K562 (cell line): Measurements from ENCODE around the gene PITHD1. TPM values are rescaled to one million over a fixed set of nuclear protein-coding genes. Genes with fewer than 3 reads are reported as not detected.

ENCODE experiments used
- GATAD2A ChIP-seq: fragments of 450-650 bp; IDR thresholded peaks from 2 replicates; pipeline ENCODE4 v1.6.1; 2017
- HDAC3 ChIP-seq: fragments of 450-650 bp; IDR thresholded peaks from 2 replicates; pipeline ENCODE4 v1.6.1; 2018; ENCODE audit warnings: borderline replicate concordance, mild to moderate bottlenecking, moderate library complexity; ENCODE audit not compliant: partially characterized antibody
- HNRNPH1 ChIP-seq: fragments of 200-400 bp; formaldehyde crosslinking; optimal IDR thresholded peaks from 2 replicates; pipeline ENCODE3; 2017; ENCODE audit warnings: low read depth, mild to moderate bottlenecking, low read length, moderate library complexity
- JUN ChIP-seq, 2 experiments: sonication (generic) in 1 of 2; formaldehyde crosslinking in 1 of 2; IDR thresholded peaks; 2 replicates each; pipeline versions ENCODE4 v1.6.1 to v1.8.0; 2012 to 2022; ENCODE audit warnings: borderline replicate concordance in 2 of 2, mild to moderate bottlenecking in 2 of 2, improper control_type of control experiment in 1 of 2, low read depth in 1 of 2, low read length in 1 of 2, missing genetic modification reagents in 1 of 2
- LCOR ChIP-seq: sonication (generic); formaldehyde crosslinking; IDR thresholded peaks from 2 replicates; pipeline ENCODE4 v1.8.0; 2022; ENCODE audit warnings: mild to moderate bottlenecking, missing genetic modification reagents
- MED1 ChIP-seq: sonication (generic); formaldehyde crosslinking; IDR thresholded peaks from 2 replicates; pipeline ENCODE4 v1.8.1; 2023; ENCODE audit warnings: missing genetic modification reagents, borderline replicate concordance
- NFIC ChIP-seq: fragments of 450-650 bp; IDR thresholded peaks from 2 replicates; pipeline ENCODE4 v1.6.1; 2017; ENCODE audit warnings: mild to moderate bottlenecking, inconsistent platforms
- SIX5 ChIP-seq, 2 experiments: IDR thresholded peaks; 2 replicates each; pipeline ENCODE4 v1.6.1; 2011; ENCODE audit warnings: low read length in 2 of 2, borderline replicate concordance in 1 of 2, low read depth in 1 of 2, mild to moderate bottlenecking in 1 of 2, moderate library complexity in 1 of 2; ENCODE audit not compliant: insufficient read depth in 1 of 2
- SMAD4 ChIP-seq: fragments of 250-450 bp; sonication (Bioruptor Pico); conservative IDR thresholded peaks from 2 replicates; pipeline ENCODE4 v1.8.0; 2021; ENCODE audit warnings: inconsistent platforms, mild to moderate bottlenecking, moderate library complexity
- SMARCA5 ChIP-seq: fragments of 450-650 bp; IDR thresholded peaks from 2 replicates; pipeline ENCODE4 v1.6.1; 2016
- TAF9B ChIP-seq: fragments of 450-650 bp; IDR thresholded peaks from 2 replicates; pipeline ENCODE4 v1.6.1; 2018; ENCODE audit warnings: mild to moderate bottlenecking; ENCODE audit not compliant: partially characterized antibody
- TRIM24 ChIP-seq, 2 experiments: fragments of 450-650 bp; IDR thresholded peaks; 2 replicates each; pipeline ENCODE4 v1.6.1; 2016
- ZNF318 ChIP-seq, 2 experiments: fragments of 450-650 bp; IDR thresholded peaks; 2 replicates each; pipeline ENCODE4 v1.6.1; 2016; ENCODE audit warnings: mild to moderate bottlenecking in 2 of 2, borderline replicate concordance in 1 of 2, low read depth in 1 of 2, moderate library complexity in 1 of 2
- ZNF512 ChIP-seq: IDR thresholded peaks from 2 replicates; pipeline ENCODE4 v1.6.1; 2016; ENCODE audit warnings: missing genetic modification characterization, missing compliant biosample characterization
- ZNF668 ChIP-seq: fragments of 250-450 bp; sonication (Bioruptor Pico); IDR thresholded peaks from 2 replicates; pipeline ENCODE4 v1.8.0; 2022; ENCODE audit warnings: mild to moderate bottlenecking, inconsistent platforms
- polyA plus RNA-seq, 8 experiments: library from polyadenylated mRNA; depleted of rRNA in 4 of 8; stranded (reverse) in 5 of 8; unstranded in 3 of 8; fragments of >200 nt; fragmentation: Nextera tagmentation in 2 of 8; fragmentation: Illumina TruSeq in 1 of 8; extraction: Ambion mirVana in 2 of 8; extraction: Trizol in 1 of 8; gene quantifications; 2 replicates each; pipeline versions ENCODE4 v1.2.1 to v1.2.3, GENCODE V29; 2011 to 2014; ENCODE audit warnings: inconsistent platforms in 1 of 8, missing spikeins in 1 of 8
- total RNA-seq, 7 experiments: library from RNA; depleted of rRNA in 6 of 7; stranded (reverse); fragments of >200 nt in 6 of 7; fragmentation: Illumina TruSeq in 2 of 7; extraction: Trizol in 2 of 7; gene quantifications; 2 replicates each; pipeline versions ENCODE4 v1.2.1 to v1.2.3, GENCODE V29; 2011 to 2021; ENCODE audit warnings: low replicate concordance in 1 of 7
- TF ChIP-seq, protein P1 (sequence below): fragments of 450-650 bp; formaldehyde crosslinking; IDR thresholded peaks from 2 replicates; pipeline ENCODE4 v1.4.0; 2020; ENCODE audit warnings: mild to moderate bottlenecking, moderate library complexity

PITHD1 gene
- total and polyA plus RNA-seq, 9 of the 15 experiments (the other 6 are each of a cell fraction or from before 2014, with no cell fraction given): 46.5 to 175 (median 149) TPM

DNA sequence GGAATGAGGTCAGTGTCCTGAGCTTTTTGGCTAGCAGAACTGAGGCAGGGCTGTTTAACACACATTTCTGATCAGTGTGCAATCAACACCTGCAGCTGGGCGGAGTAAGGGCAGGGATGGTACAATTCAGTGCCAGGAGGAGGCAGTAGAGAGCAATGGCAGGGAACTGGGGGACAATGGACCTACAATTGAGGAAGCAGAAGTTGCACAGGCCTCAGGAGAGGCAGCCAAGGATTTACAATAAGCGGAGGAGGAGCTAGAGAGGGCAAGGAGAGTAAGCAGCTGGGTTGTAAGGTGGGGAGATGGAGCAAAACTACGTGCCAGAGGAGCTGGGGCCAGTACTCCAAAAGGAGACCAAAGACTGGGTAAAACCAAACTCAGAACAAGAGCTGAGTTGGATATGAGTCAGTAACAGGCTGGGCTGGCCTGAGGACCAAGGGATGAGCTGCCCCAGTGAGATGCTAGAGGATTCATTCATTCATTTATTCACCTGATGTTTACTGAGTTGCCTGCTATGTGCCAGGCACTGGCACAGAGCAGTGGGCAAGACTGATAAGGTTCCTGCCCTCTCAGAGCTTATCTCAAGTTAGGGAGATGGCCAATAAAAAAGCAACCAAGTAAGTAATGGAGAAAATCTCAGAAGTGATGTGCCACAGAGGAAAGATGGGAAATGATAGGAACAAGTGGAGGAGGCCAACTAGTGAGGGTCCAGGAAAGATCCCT lies 32.8 kb downstream of the PITHD1 start (continued):
- TF ChIP-seq HNRNPH1 (no peak), HDAC3 (no peak), TAF9B (no peak), ZNF318 (IDR thresholded peaks at IDR 0.05; ENCODE audit: borderline replicate concordance in 1 of 2, low read depth in 1 of 2) (no peak), NFIC (peak; percentile 17; the same call in 1 of the 2 replicates), ZNF668 (CRISPR knock-in tag) (no peak), LCOR (no peak), MED1 (CRISPR knock-in tag) (no peak), TRIM24 (IDR thresholded peaks at IDR 0.05) (peak in 1 of 2 experiments; percentile 12; a peak in 1 of 4 replicates), SIX5 (IDR thresholded peaks at IDR 0.05; ENCODE audit: borderline replicate concordance in 1 of 2, insufficient read depth in 1 of 2, low read depth in 1 of 2, low read length in 2 of 2) (no peak), ZNF512 (tag) (no peak), SMAD4 (CRISPR knock-in tag) (no peak), JUN (IDR thresholded peaks at IDR 0.05; ENCODE audit: borderline replicate concordance, low read depth, low read length) (no peak), JUN (CRISPR knock-in tag; IDR thresholded peaks at IDR 0.05; ENCODE audit: borderline replicate concordance) (no peak), GATAD2A (no peak), SMARCA5 (peak; percentile 60; the same call in 1 of the 2 replicates)
- TF ChIP-seq, protein P1, sequence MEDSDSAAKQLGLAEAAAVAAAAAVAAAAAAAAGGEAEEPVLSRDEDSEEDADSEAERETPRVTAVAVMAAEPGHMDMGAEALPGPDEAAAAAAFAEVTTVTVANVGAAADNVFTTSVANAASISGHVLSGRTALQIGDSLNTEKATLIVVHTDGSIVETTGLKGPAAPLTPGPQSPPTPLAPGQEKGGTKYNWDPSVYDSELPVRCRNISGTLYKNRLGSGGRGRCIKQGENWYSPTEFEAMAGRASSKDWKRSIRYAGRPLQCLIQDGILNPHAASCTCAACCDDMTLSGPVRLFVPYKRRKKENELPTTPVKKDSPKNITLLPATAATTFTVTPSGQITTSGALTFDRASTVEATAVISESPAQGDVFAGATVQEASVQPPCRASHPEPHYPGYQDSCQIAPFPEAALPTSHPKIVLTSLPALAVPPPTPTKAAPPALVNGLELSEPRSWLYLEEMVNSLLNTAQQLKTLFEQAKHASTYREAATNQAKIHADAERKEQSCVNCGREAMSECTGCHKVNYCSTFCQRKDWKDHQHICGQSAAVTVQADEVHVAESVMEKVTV (CRISPR knock-in tag): peak; percentile 64
